Measurements from ENCODE around the gene PGAM2.

Gene PGAM2

GRCh38 chr7:44081266-44081748, 15.9 kb upstream of the PGAM2 start:
- peaks cover 4 to 45% of the 10 kb centered on the region in 2 experiments; a peak in 2 of 3 replicates for H3K36me3 ChIP-seq (ENCODE audit: control insufficient read depth in 2 of 2, insufficient read depth in 1 of 2, low read length in 2 of 2)
- no peaks in the 10 kb centered on the region for H3K4me1 ChIP-seq (ENCODE audit: control insufficient read depth, insufficient read depth, low read length)
- no peaks in the 10 kb centered on the region for H3K9me3 ChIP-seq (ENCODE audit: control insufficient read depth, insufficient read depth, low read depth, low read length)
- TF ChIP-seq EGR2 (tag by site-specific recombination; IDR thresholded peaks at IDR 0.05; ENCODE audit: low read depth) (no peak), KLF7 (tag by site-specific recombination; IDR thresholded peaks at IDR 0.05; ENCODE audit: borderline replicate concordance) (no peak), HIC1 (tag by site-specific recombination; IDR thresholded peaks at IDR 0.05) (no peak), ZNF221 (tag by site-specific recombination; IDR thresholded peaks at IDR 0.05; ENCODE audit: borderline replicate concordance) (no peak), ZNF350 (tag by site-specific recombination; IDR thresholded peaks at IDR 0.05) (no peak), ZNF324 (tag by site-specific recombination; IDR thresholded peaks at IDR 0.05) (no peak), HOXC10 (CRISPR knock-in tag; IDR thresholded peaks at IDR 0.05) (no peak), ZNF112 (tag by site-specific recombination; IDR thresholded peaks at IDR 0.05) (no peak), ZNF423 (tag by site-specific recombination; IDR thresholded peaks at IDR 0.05) (no peak), ZNF24 (tag by site-specific recombination; IDR thresholded peaks at IDR 0.05) (no peak; the same call in 1 of the 2 replicates), SP3 (tag by site-specific recombination; IDR thresholded peaks at IDR 0.05) (no peak), PRDM10 (tag by site-specific recombination; IDR thresholded peaks at IDR 0.05) (no peak), YY2 (tag by site-specific recombination; IDR thresholded peaks at IDR 0.05) (no peak), MZF1 (tag by site-specific recombination; IDR thresholded peaks at IDR 0.05; ENCODE audit: borderline replicate concordance) (no peak), CTCF (tag by site-specific recombination; IDR thresholded peaks at IDR 0.05) (no peak), ZNF580 (tag by site-specific recombination; IDR thresholded peaks at IDR 0.05) (no peak), FEZF1 (tag by site-specific recombination; IDR thresholded peaks at IDR 0.05) (no peak)
- CTCF ChIA-PET = no interaction called here
- H3K27ac ChIP-seq (ENCODE audit: extremely low read depth, low read depth, low read length) = no peak overlapping the region
- H3K4me3 ChIP-seq (ENCODE audit: low read depth, low read length) = no peak overlapping the region
- POLR2A ChIA-PET = interaction anchor here (0.7 kb wide), 1 partner anchor 950 kb away, joined by 5 read pairs; no protein-coding TSS in a partner anchor

GRCh38 chr7:44080686-44081265, 15.4 kb upstream of the PGAM2 start:
- Histone ChIP-seq H3K36me3 (ENCODE audit: control insufficient read depth in 2 of 2, insufficient read depth in 1 of 2, low read length in 2 of 2) (peaks cover 4 to 50% of the 10 kb centered on the region in 2 experiments; a peak in 2 of 3 replicates), H3K4me3 (ENCODE audit: low read depth, low read length) (no peak overlapping the region), H3K9me3 (ENCODE audit: control insufficient read depth, insufficient read depth, low read depth, low read length) (no peaks in the 10 kb centered on the region), H3K4me1 (ENCODE audit: control insufficient read depth, insufficient read depth, low read length) (no peaks in the 10 kb centered on the region), H3K27ac (ENCODE audit: extremely low read depth, low read depth, low read length) (no peak overlapping the region)
- ChIA-PET CTCF (interaction anchor here (0.6 kb wide), 1 partner anchor 12 kb away, joined by 3 read pairs; no protein-coding TSS in a partner anchor), POLR2A (no interaction called here)
- TF ChIP-seq ZNF555 (tag by site-specific recombination; conservative IDR thresholded peaks at IDR 0.05) (no peak), ZSCAN16 (tag by site-specific recombination; IDR thresholded peaks at IDR 0.05) (no peak), ZBTB26 (tag by site-specific recombination; optimal IDR thresholded peaks at IDR 0.05) (no peak), ZNF157 (tag by site-specific recombination; IDR thresholded peaks at IDR 0.05) (no peak), ZEB2 (tag by site-specific recombination; IDR thresholded peaks at IDR 0.05) (no peak), SETDB1 (IDR thresholded peaks at IDR 0.05; ENCODE audit: insufficient read length, low read length) (no peak), SALL2 (tag by site-specific recombination; IDR thresholded peaks at IDR 0.05; ENCODE audit: borderline replicate concordance) (no peak), ZNF664 (tag by site-specific recombination; IDR thresholded peaks at IDR 0.05) (no peak), ZNF544 (tag by site-specific recombination; IDR thresholded peaks at IDR 0.05) (no peak), FEZF1 (tag by site-specific recombination; IDR thresholded peaks at IDR 0.05) (no peak)
